ENCODE results near the gene PEX11A. TPM values are rescaled to one million over a fixed set of nuclear protein-coding genes. Genes with fewer than 3 reads are reported as not detected.

Gene PEX11A
- total RNA-seq, 1 donor from 2014 or later = 6.5 TPM

DNA sequence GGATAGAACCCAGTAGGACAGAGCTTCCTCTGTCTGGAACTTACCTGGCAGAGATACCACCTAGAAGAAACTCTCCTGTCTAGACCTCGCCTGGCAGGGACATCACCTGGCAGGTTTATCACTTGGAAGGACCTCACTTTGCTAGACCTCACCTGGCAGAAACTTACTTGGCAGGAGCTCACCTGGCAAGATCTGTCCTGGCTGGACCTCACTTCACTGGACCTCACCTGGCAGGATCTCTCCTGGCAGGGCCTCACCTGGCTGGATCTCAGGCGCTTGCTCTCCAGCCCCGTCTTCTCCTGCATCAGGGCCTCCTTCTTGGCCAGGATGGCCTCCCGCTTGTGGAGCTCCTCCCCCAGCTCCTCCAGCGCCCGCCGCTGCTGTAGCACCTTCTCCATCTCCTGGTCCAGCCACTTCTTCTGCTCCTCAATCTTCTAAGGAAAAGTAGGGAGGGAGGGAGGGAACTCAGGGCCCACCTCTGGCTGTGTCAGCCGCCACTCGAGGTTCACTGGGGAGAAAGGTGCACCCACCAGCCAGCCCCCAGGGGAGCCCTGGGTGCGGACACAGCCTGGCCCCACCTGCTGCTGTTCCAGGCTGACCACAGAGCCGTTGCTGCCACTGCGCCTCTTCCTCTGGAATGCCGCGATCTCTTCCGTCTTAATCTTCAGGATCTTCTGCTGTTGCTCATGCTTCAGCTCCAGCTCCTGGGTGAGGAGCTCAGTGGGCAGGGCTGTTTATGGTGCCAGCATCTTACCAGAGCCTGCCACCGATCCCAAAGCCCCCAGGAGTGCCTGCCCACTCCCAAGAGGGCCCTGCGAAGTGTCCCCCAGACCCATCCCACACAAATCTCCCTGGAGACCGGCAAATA, 57.8 kb downstream of the PEX11A start:
- DNase-seq (ENCODE audit: low spot score in 2 of 2, unreplicated experiment in 2 of 2) = no peak
- TF ChIP-seq CTCF (IDR thresholded peaks at IDR 0.05; ENCODE audit: unreplicated experiment) = no peak
- Mint-ChIP-seq H3K9me3 (peaks cover 4% of the 10 kb centered on the region), H3K4me3 (no peak overlapping the region), H3K4me1 (no peaks in the 10 kb centered on the region), H3K27me3 (ENCODE audit: low read depth) (no peaks in the 10 kb centered on the region), H3K36me3 (peaks cover 54% of the 10 kb centered on the region), H3K27ac (no peak overlapping the region)

GRCh38 chr15:89631902-89632264, 58.7 kb downstream of the PEX11A start:
- no peak for DNase-seq (ENCODE audit: low spot score in 2 of 2, unreplicated experiment in 2 of 2)
- no peaks in the 10 kb centered on the region for H3K27me3 Mint-ChIP-seq (ENCODE audit: low read depth)
- H3K36me3 Mint-ChIP-seq = peaks cover 54% of the 10 kb centered on the region
- no peaks in the 10 kb centered on the region for H3K4me1 Mint-ChIP-seq
- H3K4me3 Mint-ChIP-seq = no peak overlapping the region
- H3K9me3 Mint-ChIP-seq = peaks cover 4% of the 10 kb centered on the region
- TF ChIP-seq CTCF (IDR thresholded peaks at IDR 0.05; ENCODE audit: unreplicated experiment) = no peak
- no peak overlapping the region for H3K27ac Mint-ChIP-seq

Other genes starting within 250 kb of the PEX11A start
- 0.16 to 0.58 TPM in 2 of 3 replicates, not detected in the other for gene RHCG, start 194.2 kb downstream of the PEX11A start, total RNA-seq
- gene TICRR, start 115.3 kb downstream of the PEX11A start, total RNA-seq = 9.1 to 10.2 TPM (median 9.9 TPM) in 3 replicates
- 26.5 to 30.1 TPM (median 26.6 TPM) in 3 replicates for gene KIF7, start 35.3 kb downstream of the PEX11A start, total RNA-seq
- 0.27 to 0.58 TPM (median 0.31 TPM) in 3 replicates for gene PLIN1, start 11.4 kb downstream of the PEX11A start, total RNA-seq
- 0.34 to 0.54 TPM (median 0.40 TPM) in 3 replicates for gene WDR93, start 57 bp upstream of the PEX11A start, total RNA-seq
- gene MESP1, start 60.5 kb upstream of the PEX11A start, total RNA-seq = 0.18 to 0.89 TPM in 2 of 3 replicates, not detected in the other
- 0.29 TPM in 1 of 3 replicates, not detected in the others for gene MESP2, start 85.6 kb upstream of the PEX11A start, total RNA-seq
- 12.5 to 16.3 TPM (median 15.8 TPM) in 3 replicates for gene ANPEP, start 124.1 kb upstream of the PEX11A start, total RNA-seq
- gene AP3S2, start 203.2 kb upstream of the PEX11A start, total RNA-seq = 25.3 to 28.3 TPM (median 26.5 TPM) in 3 replicates
- 26.4 to 29.2 TPM (median 26.4 TPM) in 3 replicates for gene ARPIN, start 222.2 kb upstream of the PEX11A start, total RNA-seq